Stimulated activated CD8-positive, alpha-beta memory T cell treated with anti-CD3 and anti-CD28 coated beads, Interleukin-7, amount 100 ng/mL, for 1 hour (primary cell): Measurements from ENCODE around the gene ZNF417.
"Not testable (repeated sequence)": the region's sequence is repeated elsewhere in the genome, so short reads cannot be mapped to it uniquely, and the experiment has no call there.

Experiments used
- DNase-seq, 2 donors: peaks; one replicate each; pipeline ENCODE4 v3.0.0-alpha.2; 2020; ENCODE audit warnings: low read depth in 2 of 2

Gene ZNF417

DNA sequence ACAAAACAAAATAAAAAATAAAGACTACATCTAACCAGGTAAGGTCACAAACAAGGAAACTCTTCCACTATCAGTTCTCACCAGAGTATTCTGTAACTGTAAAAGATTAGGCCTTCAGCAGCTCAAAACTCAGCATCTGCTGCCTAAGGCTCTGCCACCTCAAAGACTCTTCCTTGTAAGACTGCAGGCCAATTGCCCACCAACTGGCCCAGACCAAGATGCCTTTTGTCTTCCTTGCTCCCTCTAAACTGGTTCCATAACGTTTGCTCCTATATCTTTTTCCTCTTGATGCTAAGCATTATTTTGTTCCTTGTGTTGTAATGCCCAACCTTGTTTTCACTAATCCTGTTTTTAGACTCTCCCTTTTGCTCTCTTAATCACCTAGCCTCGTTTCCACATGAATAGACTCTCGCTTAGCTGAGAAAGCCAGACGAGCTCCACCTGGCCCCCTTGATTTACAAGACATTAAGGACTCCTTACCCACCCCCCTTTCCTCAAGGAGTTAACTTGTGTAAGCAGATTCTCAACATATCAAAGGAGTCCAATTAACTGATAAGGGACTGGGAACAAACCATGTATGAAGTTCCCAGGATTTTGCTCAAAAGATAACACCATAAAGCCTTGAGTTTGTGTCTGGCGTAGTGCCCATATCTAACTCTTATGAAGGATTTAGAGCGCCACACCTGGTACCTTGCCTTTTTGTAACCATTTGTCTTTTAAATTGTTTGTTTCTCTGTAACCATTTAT is 29.0 kb downstream of the ZNF417 start:
- DNase-seq, result no peak

DNA sequence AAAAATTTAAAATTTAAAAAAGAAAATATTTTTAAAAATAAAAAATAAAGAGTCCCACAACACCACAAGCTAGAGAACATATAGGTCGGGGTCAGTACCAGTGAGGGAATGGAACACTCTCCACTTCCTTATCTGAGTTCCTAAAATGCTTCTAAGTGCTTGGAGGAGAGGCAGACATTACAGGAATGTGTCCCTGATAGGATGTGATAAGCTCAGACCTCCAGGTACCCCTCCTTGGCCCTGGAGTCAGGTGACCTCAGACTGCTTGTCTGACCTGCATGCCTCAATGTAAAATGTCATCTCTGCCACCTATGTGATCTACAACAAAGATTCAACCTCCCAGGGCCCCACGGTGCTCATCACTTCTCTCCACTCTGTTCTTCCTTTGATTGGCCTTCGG is 30.3 kb downstream of the ZNF417 start:
- no peak for DNase-seq

DNA sequence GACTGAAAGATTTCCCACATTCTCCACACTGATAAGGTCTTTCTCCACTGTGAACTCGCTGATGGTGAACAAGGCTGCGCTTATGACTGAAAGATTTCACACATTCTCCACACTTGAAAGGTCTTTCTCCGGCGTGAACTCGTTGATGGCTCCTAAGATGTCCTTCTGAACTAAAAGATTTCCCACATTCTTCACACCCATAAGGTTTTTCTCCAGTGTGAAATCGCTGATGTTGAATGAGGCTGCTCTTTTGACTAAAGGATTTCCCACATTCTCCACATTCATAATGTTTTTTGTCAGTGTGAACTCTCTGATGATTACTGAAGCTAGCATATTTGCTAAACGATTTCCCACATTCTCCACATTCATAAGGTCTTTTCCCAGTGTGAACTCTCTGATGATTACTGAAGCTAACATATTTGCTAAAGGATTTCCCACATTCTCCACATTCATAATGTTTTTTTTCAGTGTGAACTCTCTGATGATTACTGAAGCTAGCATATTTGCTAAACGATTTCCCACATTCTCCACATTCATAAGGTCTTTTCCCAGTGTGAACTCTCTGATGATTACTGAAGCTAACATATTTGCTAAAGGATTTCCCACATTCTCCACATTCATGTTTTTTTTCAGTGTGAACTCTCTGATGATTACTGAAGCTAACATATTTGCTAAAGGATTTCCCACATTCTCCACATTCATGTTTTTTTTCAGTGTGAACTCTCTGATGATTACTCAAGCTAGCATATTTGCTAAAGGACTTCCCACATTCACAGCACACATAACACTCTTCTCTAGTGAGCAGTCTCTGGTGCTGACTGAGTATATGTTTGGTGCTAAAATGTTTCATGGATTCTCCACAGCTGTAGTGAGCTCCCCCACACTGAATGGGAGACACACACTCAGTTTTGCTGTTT is 42.3 kb downstream of the ZNF417 start:
- not testable (repeated sequence) for DNase-seq

DNA sequence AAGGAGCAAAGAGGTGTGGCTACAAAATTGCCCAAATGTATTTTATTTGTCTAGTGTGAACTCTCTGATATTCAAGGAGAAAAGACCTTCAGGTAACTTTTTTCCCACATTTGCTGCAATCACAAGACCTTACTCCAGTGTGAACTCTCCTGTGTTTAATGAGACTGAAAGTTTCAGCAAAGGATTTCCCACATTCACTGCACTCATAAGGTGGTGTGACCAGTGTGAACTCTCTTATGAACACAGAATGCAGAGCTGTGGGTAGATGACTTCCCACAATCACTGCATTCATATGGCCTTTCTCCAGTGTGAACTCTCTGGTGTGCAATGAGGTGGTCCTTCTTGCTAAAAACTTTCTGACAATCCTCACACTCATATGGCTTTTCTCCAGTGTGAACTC is 43.9 kb downstream of the ZNF417 start:
- DNase-seq, result no peak

DNA sequence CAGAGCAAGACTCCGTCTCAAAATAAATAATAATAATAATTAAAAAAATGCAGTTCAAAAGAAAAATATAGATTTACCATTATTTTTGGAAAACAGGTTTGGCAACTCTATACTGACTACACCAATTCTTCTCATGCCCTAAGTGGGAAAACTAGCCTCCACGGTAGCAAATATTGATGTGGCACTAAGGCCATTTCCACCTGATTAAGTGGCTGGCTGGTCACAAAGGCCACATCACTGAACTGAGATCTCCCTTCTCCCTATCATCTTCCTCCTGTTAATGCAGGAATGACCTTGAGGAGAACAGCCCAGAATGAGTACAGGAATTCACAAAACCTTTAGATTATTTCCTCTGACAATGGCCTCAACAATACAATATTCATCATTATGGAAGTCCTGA is 46.2 kb downstream of the ZNF417 start:
- no peak for DNase-seq

DNA sequence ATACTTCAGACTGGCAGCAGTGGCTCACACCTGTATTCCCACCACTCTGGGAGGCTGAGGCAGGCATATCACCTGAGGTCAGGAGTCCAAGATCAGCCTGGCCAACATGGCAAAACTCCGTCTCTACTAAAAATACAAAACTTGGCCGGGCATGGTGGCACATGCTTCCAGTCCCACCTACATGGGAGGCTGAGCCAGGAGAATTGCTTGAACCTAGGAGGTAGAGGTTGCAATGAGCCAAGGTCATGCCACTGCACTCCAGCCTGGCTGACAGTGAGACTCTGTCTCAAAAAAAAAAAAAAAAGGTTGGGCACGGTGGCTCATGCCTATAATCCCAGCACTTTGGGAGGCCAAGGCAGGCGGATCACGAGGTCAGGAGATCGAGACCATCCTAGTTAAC is 46.7 kb downstream of the ZNF417 start:
- not testable (repeated sequence) for DNase-seq

DNA sequence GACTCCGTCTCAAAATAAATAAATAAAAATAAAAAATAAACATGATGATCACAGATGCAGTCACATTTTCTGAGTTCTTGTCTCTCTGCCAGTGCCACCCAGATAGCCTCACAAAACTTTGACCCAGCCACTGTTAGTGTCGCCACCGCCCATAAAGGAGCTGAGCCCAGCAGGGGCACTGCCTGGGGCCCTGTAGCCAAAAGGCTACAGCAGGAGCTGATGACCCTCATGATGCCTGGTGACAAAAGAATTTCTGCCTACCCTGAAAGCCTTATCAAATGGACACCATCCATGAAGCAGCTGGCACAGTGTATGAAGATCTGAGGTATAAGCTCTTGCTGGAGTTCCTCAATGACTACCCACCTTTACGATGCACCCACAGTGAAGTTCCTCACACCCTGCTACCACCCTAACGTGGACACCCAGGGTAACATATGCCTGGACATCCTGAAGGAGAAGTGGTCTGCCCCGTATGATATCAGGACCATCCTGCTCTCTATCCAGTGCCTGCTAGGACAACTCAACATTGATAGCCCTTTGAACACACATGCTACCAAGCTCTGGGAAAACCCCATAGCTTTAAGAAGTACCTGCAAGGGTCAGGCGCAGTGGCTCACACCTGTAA is 48.4 kb downstream of the ZNF417 start:
- DNase-seq, result no peak
